Mammary epithelial cell (primary cell): ENCODE measurements around the gene ARSB.

Source experiments
- EZH2 ChIP-seq: IDR thresholded peaks from 2 replicates; pipeline ENCODE4 v1.6.1; 2012; ENCODE audit warnings: low read length, inconsistent platforms, borderline replicate concordance
- TF ChIP-seq, protein P1 (sequence below), 2 donors: IDR thresholded peaks in 1 of 2; conservative IDR thresholded peaks in 1 of 2; 2 replicates each; pipeline ENCODE4 v1.5.1; 2011 to 2012; ENCODE audit warnings: inconsistent platforms in 2 of 2, low read length in 2 of 2, mild to moderate bottlenecking in 2 of 2, control low read depth in 1 of 2, low read depth in 1 of 2; ENCODE audit not compliant: insufficient read depth in 1 of 2; ENCODE audit errors: extremely low read depth in 1 of 2

DNA sequence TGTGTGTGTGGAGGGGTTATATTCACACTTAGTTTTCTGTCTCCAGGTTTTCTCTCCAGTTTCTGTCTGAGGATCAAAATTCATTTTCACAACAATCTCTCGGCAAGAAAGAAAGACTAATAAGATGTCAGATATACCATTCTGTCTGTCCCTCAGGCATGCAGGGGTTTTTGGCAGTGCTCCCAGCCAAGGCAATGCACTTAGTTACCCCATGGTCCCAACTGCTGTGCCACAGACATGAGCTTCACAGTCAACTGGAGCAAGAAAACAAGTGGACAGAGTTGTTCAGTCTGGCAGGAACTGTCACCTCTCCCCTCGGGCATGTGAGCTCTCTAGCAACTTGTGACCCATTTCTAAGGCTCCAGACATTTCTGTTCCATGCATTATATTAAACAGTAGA, 234.8 kb downstream of the ARSB start:
- TF ChIP-seq, protein P1, sequence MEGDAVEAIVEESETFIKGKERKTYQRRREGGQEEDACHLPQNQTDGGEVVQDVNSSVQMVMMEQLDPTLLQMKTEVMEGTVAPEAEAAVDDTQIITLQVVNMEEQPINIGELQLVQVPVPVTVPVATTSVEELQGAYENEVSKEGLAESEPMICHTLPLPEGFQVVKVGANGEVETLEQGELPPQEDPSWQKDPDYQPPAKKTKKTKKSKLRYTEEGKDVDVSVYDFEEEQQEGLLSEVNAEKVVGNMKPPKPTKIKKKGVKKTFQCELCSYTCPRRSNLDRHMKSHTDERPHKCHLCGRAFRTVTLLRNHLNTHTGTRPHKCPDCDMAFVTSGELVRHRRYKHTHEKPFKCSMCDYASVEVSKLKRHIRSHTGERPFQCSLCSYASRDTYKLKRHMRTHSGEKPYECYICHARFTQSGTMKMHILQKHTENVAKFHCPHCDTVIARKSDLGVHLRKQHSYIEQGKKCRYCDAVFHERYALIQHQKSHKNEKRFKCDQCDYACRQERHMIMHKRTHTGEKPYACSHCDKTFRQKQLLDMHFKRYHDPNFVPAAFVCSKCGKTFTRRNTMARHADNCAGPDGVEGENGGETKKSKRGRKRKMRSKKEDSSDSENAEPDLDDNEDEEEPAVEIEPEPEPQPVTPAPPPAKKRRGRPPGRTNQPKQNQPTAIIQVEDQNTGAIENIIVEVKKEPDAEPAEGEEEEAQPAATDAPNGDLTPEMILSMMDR (conservative IDR thresholded peaks at IDR 0.05 in 1 of 2, IDR thresholded peaks at IDR 0.05 in 1 of 2; ENCODE audit: extremely low read depth in 1 of 2, insufficient read depth in 1 of 2, low read depth in 1 of 2, low read length in 2 of 2), result no peak
- no peak for TF ChIP-seq EZH2
